SK-N-SH (cell line): ENCODE data around the gene CLEC4G. TPM values are rescaled to one million over a fixed set of nuclear protein-coding genes. Genes with fewer than 3 reads are reported as not detected.

ENCODE experiments used
- CTCF ChIA-PET: fragments of 300-600, 350-600 bp; formaldehyde crosslinking; extraction: SDS; loops from one replicate; lab custom pipeline; 2021; lab: Yijun Ruan, JAX
- POLR2A ChIA-PET: fragments of 350-600 bp; sonication (Branson Sonifier 250); formaldehyde crosslinking; extraction: SDS; loops from one replicate; lab custom pipeline; 2020; ENCODE audit warnings: antibody characterized with exemption, inconsistent platforms; lab: Yijun Ruan, JAX
- DNase-seq: peaks from one replicate; pipeline ENCODE4 v3.0.0; 2012
- H2AFZ ChIP-seq: fragments of 200-600 bp; sonication (generic); 2 replicates; pipeline ENCODE4 v1.8.1; 2016; ENCODE audit warnings: antibody characterized with exemption, mild to moderate bottlenecking, low read depth
- H3F3A ChIP-seq: fragments of 200-600 bp; sonication (generic); replicated peaks from 2 replicates; pipeline ENCODE3; 2016; ENCODE audit warnings: antibody characterized with exemption, mild to moderate bottlenecking; ENCODE audit not compliant: insufficient read depth
- H3K27ac ChIP-seq, 2 experiments: fragments of 200-500 bp in 1 of 2; fragments of 200-600 bp in 1 of 2; sonication (Bioruptor generic) in 1 of 2; sonication (generic), shearing (Covaris generic) in 1 of 2; 2 replicates each; pipeline versions ENCODE4 v1.5.1 to v1.6.1; 2014 to 2016; ENCODE audit warnings: low read depth in 2 of 2, inconsistent platforms in 1 of 2, low read length in 1 of 2, mild to moderate bottlenecking in 1 of 2, mixed read lengths in 1 of 2
- H3K27me3 ChIP-seq: fragments of 200-600 bp; sonication (generic), shearing (Covaris generic); 2 replicates; pipeline ENCODE4 v1.6.1; 2016; ENCODE audit warnings: mixed run types; ENCODE audit not compliant: insufficient read depth
- H3K36me3 ChIP-seq, 2 experiments: fragments of 200-500 bp in 1 of 2; fragments of 200-600 bp in 1 of 2; sonication (Bioruptor generic) in 1 of 2; sonication (generic) in 1 of 2; replicated peaks in 1 of 2; 2 replicates each; pipeline versions ENCODE3 to v1.5.1; 2014 to 2016; ENCODE audit warnings: low read length in 1 of 2, mild to moderate bottlenecking in 1 of 2; ENCODE audit not compliant: insufficient read depth in 2 of 2, control insufficient read depth in 1 of 2
- H3K4me1 ChIP-seq, 2 experiments: fragments of 200-500 bp in 1 of 2; fragments of 200-600 bp in 1 of 2; sonication (Bioruptor generic) in 1 of 2; sonication (generic), shearing (Covaris generic) in 1 of 2; 2 replicates each; pipeline versions ENCODE4 v1.5.1 to v1.6.1; 2014 to 2016; ENCODE audit warnings: low read depth in 1 of 2, low read length in 1 of 2, mixed run types in 1 of 2; ENCODE audit not compliant: insufficient read depth in 2 of 2, control insufficient read depth in 1 of 2
- H3K4me2 ChIP-seq: fragments of 200-600 bp; sonication (generic), shearing (Covaris generic); 2 replicates; pipeline ENCODE4 v1.6.1; 2017; ENCODE audit warnings: mixed run types
- H3K4me3 ChIP-seq, 2 experiments: fragments of 200-500 bp in 1 of 2; fragments of 200-600 bp in 1 of 2; sonication (Bioruptor generic) in 1 of 2; sonication (generic), shearing (Covaris generic) in 1 of 2; 2 replicates each; pipeline versions ENCODE4 v1.5.1 to v1.8.1; 2014 to 2016; ENCODE audit warnings: low read depth in 2 of 2, inconsistent platforms in 1 of 2, low read length in 1 of 2, mild to moderate bottlenecking in 1 of 2, mixed read lengths in 1 of 2, moderate library complexity in 1 of 2
- H3K79me2 ChIP-seq: fragments of 200-600 bp; sonication (generic); 2 replicates; pipeline ENCODE4 v1.8.1; 2017; ENCODE audit warnings: mild to moderate bottlenecking; ENCODE audit not compliant: insufficient read depth
- H3K9ac ChIP-seq: fragments of 200-600 bp; sonication (generic); 2 replicates; pipeline ENCODE4 v1.6.1; 2017; ENCODE audit warnings: mixed run types
- H3K9me2 ChIP-seq: fragments of 200-600 bp; sonication (generic); 2 replicates; pipeline ENCODE4 v1.6.1; 2017; ENCODE audit warnings: mixed run types
- H3K9me3 ChIP-seq: fragments of 200-600 bp; sonication (generic); 2 replicates; pipeline ENCODE4 v1.6.1; 2017; ENCODE audit warnings: mixed run types, mild to moderate bottlenecking, moderate library complexity
- H4K20me1 ChIP-seq: fragments of 200-600 bp; sonication (generic); 2 replicates; pipeline ENCODE4 v1.6.1; 2017; ENCODE audit warnings: mild to moderate bottlenecking, mixed run types; ENCODE audit not compliant: insufficient read depth
- CTCF ChIP-seq: fragments of 200-600 bp; sonication (generic); IDR thresholded peaks from 2 replicates; pipeline ENCODE4 v1.6.1; 2017; ENCODE audit warnings: antibody characterized with exemption, mild to moderate bottlenecking, moderate library complexity
- EZH2phosphoT487 ChIP-seq: fragments of 200-600 bp; sonication (generic); IDR thresholded peaks from 2 replicates; pipeline ENCODE4 v1.6.1; 2017; ENCODE audit warnings: low read depth, mixed run types, mild to moderate bottlenecking, antibody characterized with exemption, moderate library complexity, borderline replicate concordance
- FOSL2 ChIP-seq: IDR thresholded peaks from 2 replicates; pipeline ENCODE4 v1.4.0; 2012; ENCODE audit warnings: low read depth, mild to moderate bottlenecking, moderate library complexity, borderline replicate concordance
- FOXJ3 ChIP-seq: sonication (generic); formaldehyde crosslinking; IDR thresholded peaks from 2 replicates; pipeline ENCODE4 v1.5.1; 2020; ENCODE audit warnings: mild to moderate bottlenecking, missing genetic modification reagents
- FOXM1 ChIP-seq: IDR thresholded peaks from 2 replicates; pipeline ENCODE4 v1.4.0; 2012; ENCODE audit warnings: low read depth, mild to moderate bottlenecking
- MAX ChIP-seq: IDR thresholded peaks from 2 replicates; pipeline ENCODE4 v1.4.0; 2012; ENCODE audit warnings: low read depth
- NRF1 ChIP-seq: IDR thresholded peaks from 2 replicates; pipeline ENCODE4 v1.6.1; 2012; ENCODE audit warnings: low read depth, mild to moderate bottlenecking, low read length
- PBX3 ChIP-seq: IDR thresholded peaks from 2 replicates; pipeline ENCODE4; 2012
- POLR2AphosphoS5 ChIP-seq: IDR thresholded peaks from 2 replicates; pipeline ENCODE4 v1.6.1; 2012; ENCODE audit warnings: low read depth, low read length
- RAD21 ChIP-seq: IDR thresholded peaks from 2 replicates; pipeline ENCODE4 v1.6.1; 2012; ENCODE audit warnings: mild to moderate bottlenecking, low read length
- REST ChIP-seq: IDR thresholded peaks from 2 replicates; pipeline ENCODE4 v1.6.1; 2012; ENCODE audit warnings: mild to moderate bottlenecking, low read depth, low read length, moderate library complexity
- RFX5 ChIP-seq: IDR thresholded peaks from 2 replicates; pipeline ENCODE4 v1.6.1; 2012; ENCODE audit warnings: mild to moderate bottlenecking, improper control_type of control experiment, low read length
- RXRA ChIP-seq: IDR thresholded peaks from 2 replicates; pipeline ENCODE4 v1.4.0; 2012; ENCODE audit warnings: low read depth, mild to moderate bottlenecking, borderline replicate concordance
- SIN3A ChIP-seq: IDR thresholded peaks from 2 replicates; pipeline ENCODE4 v1.6.1; 2012; ENCODE audit warnings: low read depth, mild to moderate bottlenecking, low read length, moderate library complexity, borderline replicate concordance
- TAF1 ChIP-seq: IDR thresholded peaks from 2 replicates; pipeline ENCODE4 v1.6.1; 2012; ENCODE audit warnings: low read depth, mild to moderate bottlenecking, low read length, moderate library complexity, borderline replicate concordance
- TEAD4 ChIP-seq: IDR thresholded peaks from 2 replicates; pipeline ENCODE4 v1.4.0; 2012; ENCODE audit warnings: mild to moderate bottlenecking, borderline replicate concordance; ENCODE audit not compliant: insufficient read depth
- WGBS: methylation state at CpG from one replicate; pipeline ENCODE4 v1.1.6; 2017; ENCODE audit warnings: low lambda C conversion rate; 5-methylcytosine and 5-hydroxymethylcytosine counted together
- polyA plus RNA-seq, 3 experiments: library from polyadenylated mRNA; depleted of rRNA; stranded (reverse); fragments of >200 nt; gene quantifications; 2 replicates each; pipeline ENCODE4 v1.2.3, GENCODE V29; 2012

CLEC4G gene
- polyA plus RNA-seq, 1 of the 3 experiments (the other 2 are of a cell fraction) = not detected

GRCh38 chr19:7759156-7759555 lies 27.2 kb upstream of the CLEC4G start (continued):
- TF ChIP-seq FOXJ3 (CRISPR knock-in tag) (no peak), POLR2AphosphoS5 (no peak)

GRCh38 chr19:7757358-7757757 lies 25.4 kb upstream of the CLEC4G start:
- Histone ChIP-seq H3K27me3 (peaks cover 7% of the 10 kb centered on the region; the same call in 1 of the 2 replicates), H3K4me3 (no peak overlapping the region), H3K9ac (no peak overlapping the region), H3K9me2 (peaks cover 3% of the 10 kb centered on the region; the same call in 1 of the 2 replicates), H3K4me2 (no peak overlapping the region), H2AFZ (no peak overlapping the region), H3K9me3 (peaks cover 4% of the 10 kb centered on the region; the same call in 1 of the 2 replicates), H3K27ac (no peak overlapping the region), H3K4me1 (no peaks in the 10 kb centered on the region), H3K79me2 (no peaks in the 10 kb centered on the region), H3F3A (no peaks in the 10 kb centered on the region), H4K20me1 (no peaks in the 10 kb centered on the region), H3K36me3 (no peaks in the 10 kb centered on the region)
- WGBS = 0% methylated on average over 3 of the region's 3 CpGs
- TF ChIP-seq MAX (no peak), CTCF (no peak), NRF1 (no peak), RFX5 (no peak), SIN3A (no peak), RAD21 (no peak), FOXM1 (no peak), TEAD4 (no peak), REST (no peak), TAF1 (no peak), EZH2phosphoT487 (no peak), RXRA (no peak), FOSL2 (no peak), PBX3 (no peak)
- ChIA-PET CTCF (no interaction called here), POLR2A (no interaction called here)
- DNase-seq = no peak
